Measurements from ENCODE around the gene NSMCE3. TPM values are rescaled to one million over a fixed set of nuclear protein-coding genes. Genes with fewer than 3 reads are reported as not detected.

Gene NSMCE3
- total RNA-seq, 1 donor from 2014 or later = 10.8 TPM

- no peaks in the 10 kb centered on the region for H3K27me3 Mint-ChIP-seq (ENCODE audit: insufficient read depth)
- peaks cover 25% of the 10 kb centered on the region for H3K4me1 Mint-ChIP-seq (ENCODE audit: low read depth)
- H3K36me3 Mint-ChIP-seq (ENCODE audit: low read depth) = no peaks in the 10 kb centered on the region
- H3K4me3 Mint-ChIP-seq = no peak overlapping the region
- no peaks in the 10 kb centered on the region for H3K9me3 Mint-ChIP-seq
- intact Hi-C loops (cut with micrococcal nuclease) = no loop called here
- no peak overlapping the region for H3K27ac Mint-ChIP-seq
- no peak for DNase-seq (ENCODE audit: low spot score)
These were observed 6.3 kb downstream of the NSMCE3 start for GRCh38 chr15:29263289-29263688.

GRCh38 chr15:29262738-29263137, 6.9 kb downstream of the NSMCE3 start:
- no peaks in the 10 kb centered on the region for H3K27me3 Mint-ChIP-seq (ENCODE audit: insufficient read depth)
- no peak overlapping the region for H3K4me3 Mint-ChIP-seq
- no peak for DNase-seq (ENCODE audit: low spot score)
- H3K27ac Mint-ChIP-seq = no peak overlapping the region
- no peaks in the 10 kb centered on the region for H3K9me3 Mint-ChIP-seq
- no peaks in the 10 kb centered on the region for H3K36me3 Mint-ChIP-seq (ENCODE audit: low read depth)
- H3K4me1 Mint-ChIP-seq (ENCODE audit: low read depth) = peaks cover 23% of the 10 kb centered on the region
- intact Hi-C loops (cut with micrococcal nuclease) = no loop called here

- DNase-seq (ENCODE audit: low spot score) = no peak
- no peaks in the 10 kb centered on the region for H3K27me3 Mint-ChIP-seq (ENCODE audit: insufficient read depth)
- peaks cover 5% of the 10 kb centered on the region for H3K4me1 Mint-ChIP-seq (ENCODE audit: low read depth)
- no peaks in the 10 kb centered on the region for H3K9me3 Mint-ChIP-seq
- intact Hi-C loops (cut with micrococcal nuclease) = no loop called here
- no peaks in the 10 kb centered on the region for H3K36me3 Mint-ChIP-seq (ENCODE audit: low read depth)
- H3K4me3 Mint-ChIP-seq = no peak overlapping the region
- H3K27ac Mint-ChIP-seq = no peak overlapping the region
These were observed 8.7 kb downstream of the NSMCE3 start for GRCh38 chr15:29260896-29261295.

DNA sequence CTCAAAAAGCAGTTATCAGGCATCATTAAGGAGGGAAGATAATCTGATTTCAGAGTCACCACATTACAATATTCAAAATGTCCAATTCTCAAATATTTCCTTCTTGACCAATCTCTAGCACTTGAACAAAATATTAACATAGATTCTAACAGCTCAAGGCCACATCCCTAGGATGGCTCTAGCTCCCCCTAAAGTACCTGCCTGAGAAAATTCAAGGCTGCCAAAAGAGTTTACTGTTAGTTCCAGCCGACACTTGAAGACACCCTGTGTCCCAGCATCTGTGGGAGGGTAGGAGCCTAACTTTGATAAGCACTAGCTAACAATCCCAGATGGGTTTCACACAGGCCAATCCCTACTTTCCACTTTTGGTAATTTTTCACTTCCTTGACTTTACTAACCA, 10.4 kb downstream of the NSMCE3 start:
- no peaks in the 10 kb centered on the region for H3K27me3 Mint-ChIP-seq (ENCODE audit: insufficient read depth)
- no peak for DNase-seq (ENCODE audit: low spot score)

DNA sequence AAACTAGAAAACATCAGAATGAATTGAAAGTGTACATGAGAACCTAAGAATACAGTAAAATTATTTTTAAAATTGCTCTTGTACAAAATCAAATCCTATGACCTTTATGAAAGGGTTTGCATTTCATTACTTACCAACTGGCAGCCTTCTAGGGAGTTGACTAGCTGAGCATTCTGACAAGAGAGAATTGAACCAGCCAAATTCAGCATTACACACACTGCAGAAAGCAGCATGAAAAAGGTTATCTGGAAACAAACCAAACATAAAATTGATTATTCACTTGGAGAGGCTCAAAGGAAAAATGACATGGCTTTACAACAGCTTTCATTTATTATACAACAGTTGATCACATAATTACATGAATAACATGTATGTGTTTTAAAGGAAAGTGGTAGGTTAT, 17.4 kb downstream of the NSMCE3 start:
- Mint-ChIP-seq H3K27ac (no peak overlapping the region), H3K9me3 (no peaks in the 10 kb centered on the region), H3K4me3 (no peak overlapping the region)

More for the DNA sequence above, 10.4 kb downstream of the NSMCE3 start:
- intact Hi-C loops (cut with micrococcal nuclease) = no loop called here
- Mint-ChIP-seq H3K9me3 (no peaks in the 10 kb centered on the region), H3K36me3 (ENCODE audit: low read depth) (no peaks in the 10 kb centered on the region), H3K27ac (no peak overlapping the region), H3K4me1 (ENCODE audit: low read depth) (no peaks in the 10 kb centered on the region), H3K4me3 (no peak overlapping the region)

DNA sequence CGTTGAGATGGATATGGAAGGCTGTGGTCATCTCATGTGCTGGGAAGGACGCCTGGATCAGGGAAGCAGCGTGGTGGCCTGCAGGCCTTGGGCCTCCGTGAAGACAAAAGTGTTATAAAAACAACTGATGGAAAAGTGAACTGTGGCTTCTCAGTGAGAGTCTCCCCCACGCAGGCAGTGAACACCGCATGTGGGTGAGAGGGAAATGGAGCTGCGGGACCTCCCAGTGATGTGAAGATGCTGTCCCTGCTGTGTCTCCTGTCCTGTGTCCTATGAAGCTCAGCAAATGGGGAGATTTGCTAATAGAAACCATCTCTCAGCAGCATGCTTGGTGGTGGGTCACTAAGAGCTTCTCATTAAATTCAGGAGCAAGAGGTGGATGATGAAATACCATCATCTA, 25.1 kb downstream of the NSMCE3 start:
- no peaks in the 10 kb centered on the region for H3K9me3 Mint-ChIP-seq
- no peaks in the 10 kb centered on the region for H3K36me3 Mint-ChIP-seq (ENCODE audit: low read depth)
- H3K27me3 Mint-ChIP-seq (ENCODE audit: insufficient read depth) = peaks cover 2% of the 10 kb centered on the region
- no peak for DNase-seq (ENCODE audit: low spot score)
- no peaks in the 10 kb centered on the region for H3K4me1 Mint-ChIP-seq (ENCODE audit: low read depth)
- H3K27ac Mint-ChIP-seq = no peak overlapping the region
- intact Hi-C loops (cut with micrococcal nuclease) = no loop called here
- H3K4me3 Mint-ChIP-seq = no peak overlapping the region

More for the DNA sequence above, 17.4 kb downstream of the NSMCE3 start:
- no peaks in the 10 kb centered on the region for H3K36me3 Mint-ChIP-seq (ENCODE audit: low read depth)
- intact Hi-C loops (cut with micrococcal nuclease) = no loop called here
- no peak for DNase-seq (ENCODE audit: low spot score)
- H3K4me1 Mint-ChIP-seq (ENCODE audit: low read depth) = no peaks in the 10 kb centered on the region
- H3K27me3 Mint-ChIP-seq (ENCODE audit: insufficient read depth) = no peaks in the 10 kb centered on the region

GRCh38 chr15:29244123-29244522, 25.5 kb downstream of the NSMCE3 start:
- Mint-ChIP-seq H3K4me3 (no peak overlapping the region), H3K4me1 (ENCODE audit: low read depth) (no peaks in the 10 kb centered on the region), H3K9me3 (no peaks in the 10 kb centered on the region), H3K27ac (no peak overlapping the region), H3K36me3 (ENCODE audit: low read depth) (no peaks in the 10 kb centered on the region), H3K27me3 (ENCODE audit: insufficient read depth) (peaks cover 2% of the 10 kb centered on the region)
- no peak for DNase-seq (ENCODE audit: low spot score)
- intact Hi-C loops (cut with micrococcal nuclease) = no loop called here

- no peak overlapping the region for H3K4me3 Mint-ChIP-seq
- H3K4me1 Mint-ChIP-seq (ENCODE audit: low read depth) = no peaks in the 10 kb centered on the region
- peaks cover 2% of the 10 kb centered on the region for H3K27me3 Mint-ChIP-seq (ENCODE audit: insufficient read depth)
- intact Hi-C loops (cut with micrococcal nuclease) = no loop called here
- H3K27ac Mint-ChIP-seq = no peak overlapping the region
- DNase-seq (ENCODE audit: low spot score) = no peak
- no peaks in the 10 kb centered on the region for H3K36me3 Mint-ChIP-seq (ENCODE audit: low read depth)
- H3K9me3 Mint-ChIP-seq = no peaks in the 10 kb centered on the region
These were observed 27.0 kb downstream of the NSMCE3 start for GRCh38 chr15:29242456-29243242.

GRCh38 chr15:29241207-29241606, 28.4 kb downstream of the NSMCE3 start:
- DNase-seq (ENCODE audit: low spot score) = no peak
- intact Hi-C loops (cut with micrococcal nuclease) = no loop called here
- no peak overlapping the region for H3K4me3 Mint-ChIP-seq
- no peaks in the 10 kb centered on the region for H3K9me3 Mint-ChIP-seq
- no peak overlapping the region for H3K27ac Mint-ChIP-seq
- H3K27me3 Mint-ChIP-seq (ENCODE audit: insufficient read depth) = peaks cover 5% of the 10 kb centered on the region
- no peaks in the 10 kb centered on the region for H3K36me3 Mint-ChIP-seq (ENCODE audit: low read depth)
- H3K4me1 Mint-ChIP-seq (ENCODE audit: low read depth) = no peaks in the 10 kb centered on the region

- H3K27me3 Mint-ChIP-seq (ENCODE audit: insufficient read depth) = peaks cover 5% of the 10 kb centered on the region
- intact Hi-C loops (cut with micrococcal nuclease) = no loop called here
- DNase-seq (ENCODE audit: low spot score) = no peak
- H3K4me3 Mint-ChIP-seq = no peak overlapping the region
- H3K4me1 Mint-ChIP-seq (ENCODE audit: low read depth) = no peaks in the 10 kb centered on the region
- H3K9me3 Mint-ChIP-seq = peaks cover 8% of the 10 kb centered on the region
- no peaks in the 10 kb centered on the region for H3K36me3 Mint-ChIP-seq (ENCODE audit: low read depth)
- H3K27ac Mint-ChIP-seq = no peak overlapping the region
These were observed 30.2 kb downstream of the NSMCE3 start for GRCh38 chr15:29239395-29239794.

DNA sequence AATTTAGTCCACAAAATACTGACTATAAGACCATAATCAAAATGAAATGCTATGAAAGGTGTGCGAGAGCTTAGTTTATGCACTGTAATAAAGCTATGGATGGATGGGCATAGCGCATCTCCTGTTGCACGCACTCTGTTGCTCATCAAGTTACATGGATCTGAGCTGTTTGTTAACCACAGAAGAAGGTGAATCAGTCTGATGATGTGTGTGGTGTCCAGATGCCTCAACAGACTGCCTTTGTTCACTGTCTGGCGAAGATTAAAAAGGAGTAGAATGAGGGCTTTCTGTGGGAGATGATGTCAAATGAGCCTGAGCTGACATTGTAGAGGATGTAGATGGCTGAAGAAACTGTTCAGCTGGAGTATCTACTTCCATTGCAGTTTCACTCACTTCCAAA, 36.1 kb downstream of the NSMCE3 start:
- Mint-ChIP-seq H3K36me3 (ENCODE audit: low read depth) (no peaks in the 10 kb centered on the region), H3K4me3 (no peak overlapping the region), H3K4me1 (ENCODE audit: low read depth) (no peaks in the 10 kb centered on the region), H3K27ac (no peak overlapping the region), H3K9me3 (peaks cover 8% of the 10 kb centered on the region), H3K27me3 (ENCODE audit: insufficient read depth) (peaks cover 12% of the 10 kb centered on the region)
- DNase-seq (ENCODE audit: low spot score) = no peak
- intact Hi-C loops (cut with micrococcal nuclease) = no loop called here

DNA sequence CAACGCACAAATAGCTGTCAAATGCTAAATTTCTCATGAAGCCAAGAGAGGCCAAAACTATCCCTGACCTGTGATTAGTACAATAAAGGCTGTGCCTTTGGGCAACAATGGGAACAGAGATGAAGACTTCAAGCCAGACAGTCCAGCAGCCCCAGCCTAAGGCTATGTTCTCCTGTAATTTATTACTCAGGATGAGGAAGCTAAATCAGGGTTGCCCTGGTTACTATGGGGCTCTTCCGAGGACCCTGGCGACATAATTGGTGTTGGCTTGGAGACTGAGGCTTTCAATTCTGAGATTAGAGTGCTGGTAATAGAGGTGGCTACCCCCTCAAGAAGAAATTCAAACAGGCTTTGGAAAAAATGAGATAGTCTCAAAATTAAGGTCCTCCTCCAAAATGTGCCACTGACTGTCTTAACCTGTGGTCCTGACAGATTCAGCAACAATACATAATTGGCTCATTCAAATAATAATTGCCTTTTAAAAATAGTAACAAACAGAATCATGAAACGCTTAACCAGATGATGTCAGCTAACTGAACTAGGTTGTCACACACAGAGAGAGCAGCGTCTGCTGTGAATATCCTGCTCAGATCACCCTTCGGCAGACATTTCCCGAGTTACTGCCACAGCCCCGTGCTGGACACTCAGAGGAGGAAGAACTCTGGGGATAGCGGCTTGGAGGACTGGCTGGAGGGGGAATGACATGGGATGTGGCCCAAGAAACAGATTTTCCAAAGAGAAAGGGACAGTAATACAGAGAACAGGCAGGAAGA, 43.0 kb downstream of the NSMCE3 start:
- no peaks in the 10 kb centered on the region for H3K4me1 Mint-ChIP-seq (ENCODE audit: low read depth)
- H3K27ac Mint-ChIP-seq = no peak overlapping the region
- no peak overlapping the region for H3K4me3 Mint-ChIP-seq
- H3K27me3 Mint-ChIP-seq (ENCODE audit: insufficient read depth) = peaks cover 14% of the 10 kb centered on the region
- DNase-seq (ENCODE audit: low spot score) = no peak
- H3K9me3 Mint-ChIP-seq = no peaks in the 10 kb centered on the region
- intact Hi-C loops (cut with micrococcal nuclease) = no loop called here
- no peaks in the 10 kb centered on the region for H3K36me3 Mint-ChIP-seq (ENCODE audit: low read depth)

DNA sequence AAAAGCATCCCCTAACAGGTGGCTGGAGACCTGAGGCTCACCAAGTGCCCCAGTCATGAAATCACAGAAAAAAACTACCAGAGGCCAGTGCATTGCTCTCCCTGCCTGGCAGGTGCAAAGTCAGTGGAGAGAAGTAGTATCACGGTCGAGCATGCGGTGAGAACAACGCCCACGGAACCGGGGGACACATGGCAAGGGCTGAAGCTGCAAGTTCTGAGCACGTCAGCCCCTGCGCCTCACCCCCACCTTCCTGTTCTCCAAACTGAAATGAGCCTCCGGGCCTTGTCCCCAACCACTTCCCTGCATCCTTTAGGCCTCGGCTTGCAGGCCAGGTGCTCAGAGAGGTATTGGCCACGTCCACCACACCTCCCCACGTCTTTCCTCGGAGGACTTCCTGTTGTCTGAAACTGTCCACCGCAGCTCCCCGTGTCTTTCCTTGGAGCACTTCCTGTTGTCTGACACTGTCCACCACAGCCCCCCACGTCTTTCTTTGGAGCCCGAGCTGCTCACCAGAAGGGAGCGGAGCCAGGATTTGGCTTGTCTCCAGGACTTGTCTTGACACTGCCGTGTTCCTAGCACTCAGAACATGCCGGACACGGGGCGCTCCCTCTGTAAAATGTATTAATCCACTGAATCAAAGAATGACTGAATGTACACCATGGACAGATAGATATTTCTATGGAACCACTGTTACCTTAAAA, 43.9 kb downstream of the NSMCE3 start:
- intact Hi-C loops (cut with micrococcal nuclease) = no loop called here
- no peaks in the 10 kb centered on the region for H3K9me3 Mint-ChIP-seq
- no peaks in the 10 kb centered on the region for H3K36me3 Mint-ChIP-seq (ENCODE audit: low read depth)
- H3K4me1 Mint-ChIP-seq (ENCODE audit: low read depth) = no peaks in the 10 kb centered on the region
- no peak overlapping the region for H3K27ac Mint-ChIP-seq
- H3K4me3 Mint-ChIP-seq = no peak overlapping the region
- DNase-seq (ENCODE audit: low spot score) = no peak
- H3K27me3 Mint-ChIP-seq (ENCODE audit: insufficient read depth) = peaks cover 13% of the 10 kb centered on the region
